HG03439 (cell line): ENCODE results near the gene WDR33.

ENCODE experiments used
- ATAC-seq: cut with Tn5 transposase; IDR thresholded peaks from one replicate; pipeline ENCODE4 v1.9.1; 2021; ENCODE audit warnings: mild to moderate bottlenecking, moderate library complexity; ENCODE audit not compliant: unreplicated experiment

WDR33 gene

DNA sequence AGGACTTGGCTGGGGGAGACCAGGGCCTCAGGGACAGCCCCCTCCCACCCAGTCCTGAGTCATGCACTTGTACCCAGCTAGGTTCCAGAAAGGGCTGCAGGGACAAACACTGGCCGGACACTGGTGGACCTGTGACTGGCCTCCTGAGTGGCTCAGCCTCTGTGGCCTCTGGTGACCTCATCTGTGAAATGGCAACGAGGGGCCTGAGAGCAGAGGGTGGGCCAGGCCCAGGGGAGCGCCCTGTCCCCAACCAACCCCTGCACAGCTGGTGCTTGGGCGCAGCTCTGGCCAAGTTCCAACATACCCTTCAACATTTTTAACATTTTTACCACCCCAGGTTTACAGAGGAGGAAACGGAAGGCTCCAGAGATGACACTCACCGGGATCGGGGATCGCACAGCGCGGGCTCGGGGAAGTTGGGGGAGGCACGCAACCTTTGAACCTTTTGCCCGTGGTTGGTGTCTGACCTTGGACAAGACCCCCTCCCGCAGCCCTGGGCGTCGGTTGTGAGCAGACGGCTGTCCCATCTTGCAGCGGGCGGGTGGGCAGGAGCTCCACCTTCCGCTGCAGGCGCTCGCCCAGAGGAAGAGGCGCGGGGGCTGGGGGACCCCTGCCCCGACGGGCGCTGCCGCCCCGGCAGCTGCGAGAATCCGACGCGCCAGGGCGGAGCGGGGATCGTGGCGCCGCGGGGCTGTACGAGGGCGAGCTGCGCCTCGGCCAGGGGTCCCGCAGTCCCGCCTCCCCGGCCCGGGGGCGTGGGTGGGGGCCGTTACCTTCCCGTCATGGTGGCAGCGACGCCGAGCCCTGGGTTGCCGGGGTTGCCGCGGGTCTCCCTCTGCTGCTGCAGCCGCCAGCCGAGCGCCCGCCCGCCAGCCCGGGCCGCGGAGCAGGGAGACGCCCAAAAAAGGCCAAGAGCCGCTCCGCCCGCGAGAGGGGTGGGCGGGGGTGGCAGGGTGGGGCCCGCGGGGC is 136.4 kb downstream of the WDR33 start:
- ATAC-seq = no peak

DNA sequence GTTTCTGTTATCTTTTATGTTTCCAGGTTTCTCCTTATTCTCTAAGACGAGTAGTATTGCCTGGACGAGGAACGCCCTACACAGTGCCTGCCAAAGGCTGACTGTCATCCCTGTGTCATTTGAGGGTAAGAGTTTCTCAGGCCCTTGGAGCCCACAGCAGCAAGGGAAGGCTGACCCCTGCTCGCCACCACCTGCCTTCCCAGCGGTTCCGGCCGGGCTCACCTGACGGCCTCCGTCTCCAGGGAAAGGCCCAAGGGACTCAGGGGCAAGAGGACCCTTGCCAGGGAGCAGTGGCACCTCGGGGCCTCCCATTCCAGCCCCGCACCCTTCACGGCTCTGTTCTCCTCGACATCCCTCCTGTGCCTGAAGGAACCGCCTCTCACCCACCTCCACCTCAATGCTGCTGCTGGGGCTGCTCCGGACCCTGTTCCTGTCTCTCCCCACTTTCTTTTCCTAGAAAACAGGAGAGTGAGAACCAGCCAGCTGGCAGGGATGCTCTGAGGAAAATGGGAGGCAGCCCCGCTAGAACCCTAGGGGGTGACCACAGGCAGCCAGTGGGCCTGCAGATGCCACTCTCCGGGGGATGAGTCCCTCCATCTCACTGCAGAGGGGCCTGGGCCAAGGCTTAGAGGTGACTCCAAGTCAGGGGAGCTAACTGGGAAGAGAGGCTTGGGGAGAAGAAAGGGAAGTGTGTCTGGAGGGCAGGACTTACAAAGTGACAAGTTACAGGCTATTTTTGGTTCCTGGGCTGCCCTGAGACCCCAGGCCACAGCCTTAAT is 137.5 kb downstream of the WDR33 start:
- ATAC-seq = no peak

DNA sequence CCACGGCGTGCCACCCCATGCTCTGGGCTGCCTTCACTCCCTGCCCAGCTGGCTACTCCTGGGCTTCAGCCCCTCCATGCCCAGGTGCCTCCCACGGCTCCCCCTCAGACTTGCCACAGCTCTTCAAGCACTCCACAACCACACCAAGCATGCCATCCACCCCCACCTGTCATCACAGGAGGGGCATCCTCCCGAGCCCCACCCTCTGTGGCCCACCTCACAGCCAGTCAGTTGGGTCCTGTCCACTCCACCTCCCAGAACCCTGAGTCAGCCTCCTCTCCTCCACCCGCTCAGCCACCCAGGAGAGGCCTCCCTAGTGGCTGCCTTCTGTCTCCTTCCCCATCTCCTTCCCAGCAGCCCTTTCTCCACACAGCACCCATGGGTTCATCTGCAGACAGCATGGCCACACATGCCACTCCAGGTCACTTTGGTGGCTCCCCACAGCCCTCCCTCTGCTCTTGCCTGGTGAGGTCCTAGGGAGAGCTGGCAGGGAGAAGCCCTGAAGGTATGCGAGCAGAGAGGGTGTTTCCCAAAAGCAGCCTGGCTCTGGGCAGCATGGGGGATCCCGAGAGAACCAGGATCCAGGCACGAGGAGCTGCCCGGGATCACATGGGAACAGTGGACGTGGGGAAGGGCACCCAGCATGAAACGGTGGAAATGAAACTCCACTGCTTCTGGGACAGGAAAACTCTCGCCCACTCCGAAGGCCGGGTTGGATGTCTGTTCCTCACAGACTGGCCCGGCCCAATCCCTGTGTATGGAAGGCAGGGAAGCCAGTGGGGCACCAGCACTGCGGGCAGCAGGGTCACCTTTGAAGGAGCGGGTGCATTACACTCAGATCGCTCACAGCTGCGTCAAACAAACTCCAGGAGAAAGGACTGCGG is 138.4 kb downstream of the WDR33 start:
- ATAC-seq = no peak

DNA sequence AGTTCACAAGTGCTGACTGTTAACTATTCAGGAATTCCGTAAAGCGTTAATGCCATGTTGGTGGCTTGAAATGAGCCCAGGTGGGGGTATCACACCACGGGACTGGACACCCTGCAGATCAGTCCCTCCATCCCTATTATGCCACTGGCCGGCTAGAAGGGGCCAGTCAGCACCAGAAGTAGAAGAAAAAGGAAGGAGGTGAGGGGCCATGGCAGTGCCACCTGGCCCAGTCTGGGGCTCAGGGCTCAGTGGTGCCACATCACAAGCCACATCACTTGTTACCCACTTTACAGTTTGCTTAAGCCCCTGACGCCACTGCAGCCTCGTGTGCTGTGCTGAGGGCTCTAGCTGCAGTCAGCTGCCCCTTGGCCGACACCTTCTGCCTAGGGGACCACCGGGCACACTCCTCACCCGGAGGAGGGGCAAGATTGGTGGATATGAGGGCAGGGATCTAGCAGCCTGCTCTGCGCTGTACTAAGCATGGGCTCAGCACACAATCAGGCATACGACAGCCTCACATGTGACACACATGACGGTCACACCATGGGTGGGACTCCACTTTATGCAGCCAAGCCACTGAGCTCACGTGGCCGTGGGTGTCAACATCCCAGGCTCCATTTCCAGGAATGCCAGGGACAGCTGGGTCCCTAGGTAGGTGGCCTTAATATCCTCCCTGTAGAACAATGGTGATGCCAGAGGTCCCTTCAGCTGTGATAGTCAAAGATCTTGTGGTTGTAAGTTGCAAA is 139.2 kb downstream of the WDR33 start:
- ATAC-seq = no peak

DNA sequence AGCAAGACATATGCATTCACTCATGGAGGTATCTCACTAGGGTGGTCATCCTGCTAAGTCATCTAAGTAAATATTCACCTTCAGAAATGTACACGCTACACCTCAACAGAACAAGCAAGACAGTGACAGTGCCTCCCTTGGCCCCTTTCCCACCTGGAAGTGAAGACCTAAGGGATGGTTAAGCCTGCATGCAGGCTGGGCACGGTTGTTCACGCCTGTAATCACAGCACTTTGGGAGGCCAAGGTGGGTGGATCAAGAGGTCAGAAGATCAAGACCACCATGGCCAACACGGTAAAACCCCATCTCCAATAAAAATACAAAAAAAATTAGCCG is 140.0 kb downstream of the WDR33 start:
- ATAC-seq = no peak

DNA sequence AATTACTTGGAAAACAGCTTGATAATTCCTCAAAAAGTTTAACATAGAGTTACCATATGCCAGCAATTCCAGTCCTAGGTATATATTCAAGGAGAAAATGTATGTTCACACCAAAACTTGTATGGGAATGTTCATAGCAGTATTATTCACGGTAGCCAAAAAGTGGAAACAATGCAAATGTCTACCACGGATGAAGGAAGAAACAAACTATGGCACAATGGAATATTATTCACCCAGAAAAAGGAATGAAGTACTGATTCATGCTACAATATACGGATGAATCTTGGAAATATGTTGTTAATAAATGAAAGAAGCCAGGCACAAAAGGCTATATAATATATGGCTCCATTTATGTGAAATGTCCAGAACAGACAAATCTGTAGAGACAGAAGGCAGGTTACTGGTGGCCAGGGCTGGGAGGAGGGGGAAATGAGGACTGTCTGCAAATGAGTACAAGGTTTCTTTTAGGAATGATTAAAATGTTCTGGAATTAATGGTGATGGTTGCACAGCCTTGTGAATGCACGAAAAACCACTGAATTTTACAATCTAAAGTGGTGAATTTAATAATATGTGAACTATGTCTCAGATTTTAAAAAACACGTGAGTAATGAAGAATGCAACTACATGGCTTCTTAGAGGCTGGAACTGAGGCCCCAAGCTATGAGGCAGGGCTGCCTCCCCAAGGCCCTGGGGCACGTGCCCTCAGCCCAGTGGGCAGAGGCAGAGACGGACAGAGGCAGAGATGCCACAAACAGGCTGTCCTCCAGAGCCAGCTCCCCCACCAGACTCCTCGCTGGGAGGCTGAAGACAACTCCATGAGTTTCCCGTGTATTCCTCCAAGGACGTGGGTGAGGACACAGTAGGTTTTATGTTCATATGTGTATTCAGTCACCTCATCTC is 140.7 kb downstream of the WDR33 start:
- no peak for ATAC-seq

DNA sequence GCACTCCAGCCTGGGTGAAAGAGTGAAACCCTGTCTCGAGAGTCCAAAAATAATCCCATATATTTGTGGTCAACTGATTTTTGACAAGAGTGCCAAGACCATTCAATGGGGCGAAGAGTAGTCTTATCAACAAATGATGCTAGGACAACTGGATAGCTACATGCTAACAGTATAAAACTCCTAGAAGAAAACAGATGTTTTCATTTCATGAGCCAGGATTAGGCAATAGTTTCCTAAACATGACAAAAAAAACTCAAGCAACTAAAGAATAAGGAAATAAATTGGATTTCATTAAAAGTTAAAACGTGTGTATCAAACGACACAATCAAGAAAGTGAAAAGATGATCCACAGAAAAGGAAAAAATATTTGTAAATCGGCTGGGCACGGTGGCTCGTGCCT is 141.9 kb downstream of the WDR33 start:
- ATAC-seq = no peak

DNA sequence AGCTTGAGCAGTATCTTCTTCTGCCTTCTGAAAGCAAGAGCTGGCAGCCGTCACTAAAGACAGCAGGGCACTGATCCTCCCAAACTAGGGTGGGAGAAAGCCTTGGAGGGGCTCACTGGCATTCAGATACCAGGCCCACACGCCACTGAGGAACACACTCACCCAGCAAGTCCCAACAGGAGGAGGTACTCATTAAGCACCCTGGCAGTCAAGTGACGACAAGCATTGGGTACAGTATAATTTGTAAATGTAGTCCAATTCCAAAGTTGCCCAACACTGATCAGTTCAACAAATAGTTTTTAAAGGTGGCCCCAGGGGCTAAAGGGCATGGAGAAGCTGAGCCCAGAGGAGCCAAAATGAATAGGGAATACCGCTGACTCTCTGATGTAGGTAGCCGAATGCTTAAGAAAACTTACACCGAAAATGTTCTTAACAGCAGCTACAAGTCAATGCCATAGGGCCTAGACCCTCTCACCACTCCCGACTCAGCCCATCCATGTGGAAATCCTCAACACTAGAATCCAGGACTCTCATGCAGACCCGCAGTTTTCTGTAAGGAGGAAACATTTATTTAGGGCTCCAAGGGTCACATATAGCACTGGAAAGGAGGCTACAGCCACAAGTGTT is 145.6 kb downstream of the WDR33 start:
- ATAC-seq = no peak

DNA sequence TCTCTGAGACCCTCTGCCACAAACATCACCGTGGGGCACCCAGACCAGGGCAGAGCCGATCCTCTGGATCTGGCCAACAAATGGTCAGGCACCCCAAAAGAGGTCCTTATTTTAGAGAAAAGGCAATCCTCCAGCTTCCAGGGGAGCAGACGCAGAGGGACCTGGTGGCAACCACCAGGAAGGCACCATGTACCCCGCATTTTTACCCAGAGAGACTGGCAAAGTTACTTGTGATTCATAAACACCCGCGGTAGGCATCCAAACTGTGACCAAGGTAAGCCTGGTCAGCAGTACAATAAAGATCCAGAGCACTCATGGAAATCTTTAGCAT is 146.1 kb downstream of the WDR33 start:
- no peak for ATAC-seq

DNA sequence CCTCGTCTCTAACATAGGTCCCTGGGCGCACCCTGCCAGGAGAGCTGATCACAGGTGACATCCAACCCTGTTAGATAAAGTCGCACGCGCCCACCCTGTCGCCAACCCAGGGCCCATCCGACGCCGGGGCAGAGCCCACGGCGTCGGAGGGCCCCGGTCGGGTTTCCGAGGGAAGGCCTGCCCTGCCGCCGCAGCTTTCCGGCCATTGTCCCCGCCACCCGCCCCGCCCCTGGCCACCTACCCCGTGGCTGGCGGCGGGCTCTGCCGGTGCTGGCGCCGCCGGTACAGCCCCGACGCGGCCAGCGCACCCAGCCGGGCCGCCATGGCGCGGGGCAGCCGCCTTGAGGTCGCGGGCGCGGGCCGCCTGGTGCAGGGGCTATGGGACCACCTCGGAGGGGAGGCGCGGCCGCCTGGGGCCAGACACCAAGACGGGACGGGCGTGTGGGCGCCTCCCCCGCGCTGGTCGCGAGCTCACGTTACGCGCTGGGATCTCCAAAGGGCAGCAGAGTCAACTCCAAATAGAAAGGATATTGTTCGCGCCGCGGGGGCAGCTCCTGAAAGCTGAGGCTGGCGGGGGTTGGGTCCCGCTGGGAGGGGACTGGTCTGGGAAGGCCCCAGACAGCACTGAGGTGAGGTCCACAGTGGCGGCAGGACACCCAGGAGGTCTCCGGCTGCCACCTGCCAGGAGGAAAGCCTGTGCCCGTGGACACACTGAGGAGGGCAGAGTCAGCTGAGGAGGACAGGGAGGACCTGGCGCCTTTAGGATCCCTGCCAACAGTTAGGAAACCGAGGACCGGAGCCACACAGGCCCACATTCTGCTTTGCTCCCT is 146.7 kb downstream of the WDR33 start:
- ATAC-seq = no peak

DNA sequence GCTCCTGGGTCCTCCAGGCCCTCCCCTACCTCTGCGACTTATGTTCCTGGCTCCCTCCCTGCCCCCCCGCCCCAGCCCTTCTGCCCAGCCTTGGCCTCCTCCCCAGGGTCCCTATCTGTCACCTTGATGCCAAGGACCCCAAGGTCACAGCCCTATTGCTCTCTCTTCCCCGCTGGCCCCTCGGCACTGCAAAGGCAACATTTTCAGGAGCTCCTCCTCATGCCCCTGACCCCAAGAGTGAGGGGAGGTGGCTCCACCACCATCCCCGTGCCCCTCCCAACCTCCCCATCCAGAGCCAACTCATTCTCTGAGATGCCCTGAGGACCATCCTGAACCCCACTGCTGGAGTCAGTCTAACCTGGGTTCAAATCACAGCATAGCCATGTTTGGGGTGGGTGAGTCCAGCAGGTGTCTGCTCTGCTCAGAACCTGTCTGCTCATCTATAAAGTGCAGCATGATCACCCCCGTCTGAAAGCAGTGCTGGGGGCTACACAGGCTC is 147.4 kb downstream of the WDR33 start:
- ATAC-seq = no peak

DNA sequence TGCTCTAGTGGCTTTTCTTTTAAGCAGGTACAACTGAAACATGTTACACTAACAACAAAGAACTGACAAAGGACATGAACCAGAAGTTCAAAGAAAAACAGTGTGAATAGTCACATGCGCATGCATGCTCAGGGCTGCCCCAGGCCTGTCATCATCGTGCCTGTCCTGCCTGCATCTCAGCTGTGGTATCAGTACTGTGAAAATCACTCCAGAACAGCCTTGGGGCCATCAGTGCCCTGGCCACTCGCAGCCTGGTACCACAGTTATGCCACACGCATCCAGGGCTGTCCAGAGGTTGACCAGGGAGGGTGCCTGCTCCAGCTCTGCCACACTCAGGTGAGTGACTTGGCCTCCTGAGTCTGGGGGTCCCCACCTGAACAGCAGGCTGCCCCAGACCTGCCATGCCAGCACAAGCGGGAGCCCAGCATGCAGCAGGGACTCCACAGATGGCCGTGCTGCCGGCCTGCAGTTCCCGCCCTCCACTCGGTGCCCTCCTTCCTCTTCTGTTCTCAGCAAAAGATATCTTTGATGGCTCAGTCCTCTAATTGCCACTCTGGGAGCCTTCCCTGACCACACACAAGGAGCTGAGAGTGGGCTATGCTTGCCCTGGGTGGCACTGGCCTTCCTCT is 147.9 kb downstream of the WDR33 start:
- no peak for ATAC-seq

DNA sequence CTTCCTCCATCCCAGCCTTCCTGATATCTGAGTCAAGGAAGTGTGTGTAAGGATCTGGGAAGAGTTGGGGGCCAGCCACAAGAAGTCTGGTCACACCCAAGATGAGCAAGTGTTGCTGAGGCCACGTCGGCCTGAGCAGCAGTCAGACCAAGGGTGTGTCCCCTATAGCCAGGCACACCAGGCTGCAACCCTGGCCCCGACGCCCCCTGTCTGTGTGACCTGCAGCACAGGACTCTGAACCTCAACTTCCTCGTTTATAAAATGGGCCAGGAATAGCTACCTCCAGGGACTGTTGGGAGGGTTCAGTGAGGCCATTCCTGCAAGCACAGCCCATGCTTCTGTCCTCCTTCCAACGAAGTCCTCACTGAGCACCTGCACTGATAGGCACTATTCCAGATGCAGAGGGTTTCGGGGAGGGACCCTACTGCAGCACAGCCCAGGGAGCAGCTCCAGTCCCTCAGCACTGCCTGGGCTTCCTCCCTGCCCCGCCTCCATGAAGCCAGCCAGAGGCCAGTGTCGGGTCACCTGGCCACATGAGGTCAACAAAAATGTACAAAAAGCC is 148.9 kb downstream of the WDR33 start:
- no peak for ATAC-seq

DNA sequence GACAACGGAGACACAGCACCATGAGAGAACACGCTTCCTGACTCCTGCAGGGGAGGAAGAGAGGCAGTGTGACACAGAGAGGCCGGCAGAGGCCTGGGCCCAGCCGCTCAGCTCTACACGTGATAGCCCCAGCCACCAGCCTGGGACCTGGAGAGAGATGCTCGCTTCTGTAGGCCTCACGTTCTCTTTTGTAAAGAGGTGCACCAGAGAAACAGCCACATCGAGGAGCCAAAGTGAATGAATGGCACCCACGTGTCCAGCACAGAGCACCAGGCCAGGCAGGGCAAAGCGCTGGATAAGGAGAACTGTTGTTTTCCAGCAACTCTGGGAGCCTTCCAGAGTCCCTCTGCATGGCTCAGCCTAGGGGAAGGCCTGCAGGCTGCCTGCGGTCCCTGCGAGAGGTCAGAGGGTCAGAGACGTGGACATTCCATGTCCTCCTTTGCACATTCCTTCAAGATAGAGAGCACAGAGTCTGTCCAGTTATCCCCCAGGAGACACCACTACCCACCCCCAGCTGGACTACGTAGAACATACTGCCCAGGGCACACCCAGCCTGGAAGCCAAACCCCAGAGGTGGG is 149.8 kb downstream of the WDR33 start:
- ATAC-seq = no peak

DNA sequence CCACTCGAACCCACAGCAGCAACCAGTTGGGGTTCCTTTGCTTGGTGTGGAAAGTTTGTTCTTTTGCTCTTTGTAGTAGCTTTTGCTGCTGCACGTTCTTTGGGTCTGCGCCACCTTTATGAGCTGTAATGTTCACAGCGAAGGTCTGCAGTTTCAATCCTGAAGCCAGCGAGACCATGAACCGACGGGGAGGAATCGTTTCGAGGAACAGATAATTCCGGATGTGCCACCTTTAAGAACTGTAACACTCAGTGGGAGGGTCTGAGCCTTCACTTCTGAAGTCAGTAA is 150.7 kb downstream of the WDR33 start:
- ATAC-seq = no peak

DNA sequence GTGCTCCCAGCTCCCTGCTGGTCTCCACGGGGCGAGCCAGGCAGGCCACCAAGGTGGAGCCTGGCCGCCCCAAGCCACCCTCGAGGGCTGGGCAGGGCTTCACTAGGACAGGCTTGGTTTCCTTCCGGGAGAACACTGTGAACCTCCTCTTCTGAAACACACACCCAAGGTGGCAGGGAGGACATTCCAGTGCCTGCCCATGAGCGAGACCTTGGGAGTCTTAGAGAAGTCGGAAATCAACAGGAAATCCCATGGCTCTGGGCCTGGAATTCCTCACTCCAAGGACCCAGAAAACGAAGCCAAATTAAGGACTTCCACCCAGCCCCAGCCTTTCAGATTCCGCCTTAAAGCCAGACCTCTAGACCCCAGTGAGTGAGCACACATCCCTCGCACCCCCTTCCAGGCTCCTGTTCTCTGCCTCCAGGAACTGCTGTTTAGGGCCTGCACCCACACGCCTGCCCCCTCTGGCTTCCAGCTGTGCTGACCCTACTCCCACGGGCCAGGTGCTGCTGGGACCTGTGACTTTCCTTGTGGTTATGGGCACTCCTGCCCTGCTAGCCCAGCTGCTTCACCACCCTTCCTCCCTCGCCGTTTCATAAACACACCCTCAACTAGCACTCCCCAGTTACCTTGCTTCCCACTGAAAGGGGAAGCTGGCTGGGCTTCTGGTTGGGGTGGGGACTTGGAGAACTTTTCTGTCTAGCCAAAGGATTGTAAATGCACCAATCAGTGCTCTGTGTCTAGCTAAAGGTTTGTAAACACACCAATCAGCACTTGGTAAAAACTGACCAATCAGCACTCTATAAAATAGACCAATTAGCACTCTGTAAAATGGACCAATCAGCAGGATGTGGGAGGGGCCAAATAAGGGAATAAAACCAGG is 151.3 kb downstream of the WDR33 start:
- no peak for ATAC-seq
